GM20000 (cell line): Measurements from ENCODE around the gene DPP4.

ENCODE experiments used
- DNase-seq: peaks from one replicate; pipeline ENCODE4 v3.0.0; 2012; ENCODE audit warnings: low spot score
- TF ChIP-seq, protein P1 (sequence below): IDR thresholded peaks from 2 replicates; pipeline ENCODE4 v1.5.1; 2012; ENCODE audit warnings: mild to moderate bottlenecking, control low read depth; ENCODE audit errors: extremely low read depth, missing control alignments

The DPP4 gene

DNA sequence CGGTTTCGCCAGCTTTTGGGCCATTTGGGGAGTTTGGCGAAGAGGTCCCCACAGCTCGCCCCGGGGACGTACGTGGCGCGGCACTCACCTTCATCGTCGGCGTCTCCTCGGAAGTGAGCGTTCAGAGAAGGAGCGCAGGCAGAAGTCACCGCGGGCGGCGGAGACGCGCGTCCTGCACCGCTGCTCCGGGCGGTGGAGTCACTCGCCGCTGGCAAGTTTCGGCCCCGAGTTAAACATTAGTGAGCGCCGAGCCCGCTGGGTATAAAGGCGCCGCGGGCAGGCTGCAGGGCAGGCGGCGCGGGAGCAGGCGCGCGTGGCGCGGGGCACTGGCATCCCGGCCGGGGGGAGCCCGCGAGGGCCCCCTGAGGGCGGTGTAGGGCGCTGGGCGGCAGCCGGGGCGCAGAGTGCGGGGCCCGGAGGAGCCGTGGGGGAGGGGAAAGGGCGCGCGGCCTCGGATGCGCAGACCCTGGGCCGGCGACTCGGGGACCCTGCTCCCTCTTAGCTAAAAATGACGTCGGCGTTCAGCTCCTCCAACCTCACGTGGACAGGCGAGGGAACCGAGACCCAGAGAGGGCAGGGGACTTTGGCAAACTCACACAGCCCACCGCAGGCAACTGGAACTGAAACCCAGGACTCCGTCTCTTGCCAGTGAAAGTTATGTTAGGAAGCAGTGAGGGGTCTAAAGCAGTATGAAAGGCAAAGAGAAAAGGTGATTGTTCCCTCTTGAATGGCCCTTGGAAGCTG is at the start of gene DPP4:
DPP4 (minus strand) TSS at position 328 of the 744 bp plus-strand sequence; CDS start at position 94, 234 bp downstream.
- peak; percentile 88 for DNase-seq
- TF ChIP-seq, protein P1, sequence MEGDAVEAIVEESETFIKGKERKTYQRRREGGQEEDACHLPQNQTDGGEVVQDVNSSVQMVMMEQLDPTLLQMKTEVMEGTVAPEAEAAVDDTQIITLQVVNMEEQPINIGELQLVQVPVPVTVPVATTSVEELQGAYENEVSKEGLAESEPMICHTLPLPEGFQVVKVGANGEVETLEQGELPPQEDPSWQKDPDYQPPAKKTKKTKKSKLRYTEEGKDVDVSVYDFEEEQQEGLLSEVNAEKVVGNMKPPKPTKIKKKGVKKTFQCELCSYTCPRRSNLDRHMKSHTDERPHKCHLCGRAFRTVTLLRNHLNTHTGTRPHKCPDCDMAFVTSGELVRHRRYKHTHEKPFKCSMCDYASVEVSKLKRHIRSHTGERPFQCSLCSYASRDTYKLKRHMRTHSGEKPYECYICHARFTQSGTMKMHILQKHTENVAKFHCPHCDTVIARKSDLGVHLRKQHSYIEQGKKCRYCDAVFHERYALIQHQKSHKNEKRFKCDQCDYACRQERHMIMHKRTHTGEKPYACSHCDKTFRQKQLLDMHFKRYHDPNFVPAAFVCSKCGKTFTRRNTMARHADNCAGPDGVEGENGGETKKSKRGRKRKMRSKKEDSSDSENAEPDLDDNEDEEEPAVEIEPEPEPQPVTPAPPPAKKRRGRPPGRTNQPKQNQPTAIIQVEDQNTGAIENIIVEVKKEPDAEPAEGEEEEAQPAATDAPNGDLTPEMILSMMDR: no peak

DNA sequence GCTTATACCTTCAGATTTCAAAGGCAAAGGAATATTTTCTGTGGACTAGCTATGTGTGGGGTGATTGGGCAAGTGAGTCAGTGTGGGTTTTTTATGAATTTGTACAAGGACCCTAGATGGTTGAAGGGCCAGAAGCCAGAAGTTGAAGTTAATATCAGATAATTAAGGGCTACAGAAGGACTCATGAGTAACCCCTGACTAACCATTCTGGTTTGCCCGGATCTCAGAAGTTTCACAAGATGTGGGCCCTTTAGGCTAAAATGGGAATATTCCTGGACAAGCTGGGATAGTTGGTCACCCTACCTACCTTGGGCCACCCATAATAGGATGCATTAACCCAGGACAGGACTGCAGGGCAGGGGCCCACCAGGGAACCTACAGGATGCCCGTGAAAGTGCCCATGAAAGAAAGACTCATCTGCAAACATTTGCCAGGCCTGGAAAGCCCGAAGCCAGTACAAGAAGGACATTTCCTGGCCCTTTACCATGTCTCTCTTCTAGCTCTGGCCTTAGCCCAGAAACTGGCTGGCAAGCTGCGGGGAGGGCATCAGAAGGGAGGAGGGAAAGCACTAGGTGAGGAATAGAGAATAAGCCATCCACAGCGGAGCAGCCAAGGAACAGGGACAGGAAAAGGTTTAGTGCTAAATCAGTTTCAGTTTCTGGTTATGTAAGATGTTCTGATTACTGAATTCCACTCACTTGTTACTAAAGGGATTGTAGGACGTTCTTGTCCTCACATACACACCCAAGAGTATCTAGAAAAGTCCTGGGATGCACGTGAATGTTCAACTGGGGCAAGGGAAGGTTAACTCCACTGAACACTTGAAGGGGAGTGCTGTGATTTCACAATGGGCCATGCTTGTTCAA is 44.4 kb upstream of the DPP4 start:
- DNase-seq: no peak

DNA sequence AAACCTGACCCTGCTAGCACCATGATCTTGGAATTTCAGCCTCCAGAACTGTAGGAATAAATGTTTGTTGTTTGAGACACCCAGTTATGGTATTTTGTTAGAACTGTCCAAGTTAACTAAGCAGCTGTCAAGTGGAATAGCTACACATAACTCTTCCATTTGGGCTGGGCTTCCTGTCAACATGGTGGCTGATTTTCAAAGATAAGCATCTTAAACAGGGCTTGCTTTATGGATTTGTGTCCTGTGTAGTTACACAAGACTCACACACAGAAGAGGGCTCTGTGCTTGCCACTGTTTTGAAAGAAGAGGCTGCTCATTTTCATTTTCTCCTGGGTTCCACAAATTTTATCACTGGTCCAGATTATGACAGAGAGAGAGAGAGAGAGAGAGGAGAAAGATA is 42.3 kb upstream of the DPP4 start:
- TF ChIP-seq, protein P1: no peak
- no peak for DNase-seq

More for the DNA sequence above, 44.4 kb upstream of the DPP4 start:
- TF ChIP-seq, protein P1: no peak

DNA sequence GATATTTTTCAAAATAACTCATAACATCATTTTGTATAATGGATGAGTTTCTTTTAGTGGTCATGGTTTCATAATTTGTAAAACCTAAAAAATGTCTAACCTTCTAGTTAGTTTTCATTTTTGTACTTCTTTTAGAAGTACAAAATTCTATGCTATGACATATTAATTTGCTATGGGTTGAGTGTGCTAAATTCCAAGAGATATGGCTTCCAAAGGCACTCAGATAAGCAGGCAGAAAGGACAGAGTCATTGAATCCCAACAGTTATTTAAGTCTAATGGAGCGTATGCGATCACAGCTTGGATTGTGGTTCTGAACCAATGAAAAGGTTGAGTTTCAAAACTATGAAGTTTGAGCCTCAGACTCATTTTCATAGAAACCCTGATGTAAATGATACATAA is 41.1 kb upstream of the DPP4 start:
- TF ChIP-seq, protein P1: no peak

DNA sequence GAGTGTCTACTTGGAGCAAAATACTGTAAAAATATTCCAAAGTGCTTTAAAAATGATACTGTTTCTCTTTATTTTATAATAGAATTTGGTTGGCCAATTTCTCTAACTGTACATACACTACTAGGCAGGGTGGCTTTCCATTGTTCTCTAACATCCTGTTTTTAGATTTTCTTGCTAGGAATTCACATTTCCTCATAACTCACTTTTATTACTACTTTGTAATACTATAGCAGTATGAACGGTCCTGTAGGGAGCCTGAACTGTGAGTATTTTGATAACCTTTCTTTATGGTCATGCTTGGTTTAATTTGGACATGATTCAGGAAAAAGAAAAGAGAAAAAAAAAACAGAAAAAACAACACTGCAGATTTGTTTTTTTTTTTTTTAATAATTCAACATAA is 40.3 kb upstream of the DPP4 start:
- no peak for DNase-seq

More for the DNA sequence above, 41.1 kb upstream of the DPP4 start:
- DNase-seq: no peak

DNA sequence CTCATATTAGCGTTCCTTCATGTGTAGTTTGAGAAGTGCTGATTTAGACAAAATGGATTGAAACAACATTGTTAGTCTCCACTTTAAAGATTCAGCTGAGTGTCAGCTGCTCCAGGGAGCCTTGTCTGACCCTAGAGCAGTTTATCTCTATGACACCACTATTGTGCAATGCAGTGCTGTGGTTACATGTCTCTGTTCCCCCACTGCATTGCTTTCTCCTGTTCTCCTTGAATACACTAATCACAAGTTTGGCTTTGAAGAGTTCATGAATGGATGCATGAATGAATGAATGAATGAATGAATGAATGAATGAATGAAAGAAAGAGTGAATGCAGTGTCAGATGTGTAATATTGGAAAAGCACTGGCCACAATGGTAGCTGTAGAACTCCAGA is 39.8 kb upstream of the DPP4 start:
- TF ChIP-seq, protein P1: no peak
- DNase-seq: no peak

More for the DNA sequence above, 40.3 kb upstream of the DPP4 start:
- TF ChIP-seq, protein P1: no peak
